ENCODE data around the gene TNS3. TPM values are rescaled to one million over a fixed set of nuclear protein-coding genes. Genes with fewer than 3 reads are reported as not detected.
A peak's percentile ranks its signal among the peaks of the same experiment; 100 is the strongest.

TNS3 gene
- total and polyA plus RNA-seq, 2 of the 13 experiments (the other 11 are each of a cell fraction or from before 2014, with no cell fraction given): 52.9 to 55.7 TPM

- TF ChIP-seq ZNF687 (CRISPR knock-in tag; IDR thresholded peaks at IDR 0.05) (peak; percentile 74), USF2 (IDR thresholded peaks at IDR 0.05; ENCODE audit: low read depth, low read length) (peak; percentile 39; the same call in 1 of the 2 replicates), USF2 (CRISPR knock-in tag; IDR thresholded peaks at IDR 0.05; ENCODE audit: borderline replicate concordance) (peak; percentile 76; the same call in 1 of the 2 replicates), E2F2 (CRISPR knock-in tag; IDR thresholded peaks at IDR 0.05; ENCODE audit: borderline replicate concordance) (no peak), MNT (IDR thresholded peaks at IDR 0.05) (peak; percentile 58), THAP9 (CRISPR knock-in tag; IDR thresholded peaks at IDR 0.05; ENCODE audit: borderline replicate concordance) (0 out of 2 replicates have a peak, but pooled peaks have one; percentile 31), MAX (IDR thresholded peaks at IDR 0.05) (peak; percentile 64), SNAPC2 (CRISPR knock-in tag; IDR thresholded peaks at IDR 0.05) (0 out of 2 replicates have a peak, but pooled peaks have one; percentile 58), ZNF510 (CRISPR knock-in tag; IDR thresholded peaks at IDR 0.05; ENCODE audit: low read depth) (no peak), ZNF550 (CRISPR knock-in tag; IDR thresholded peaks at IDR 0.05; ENCODE audit: borderline replicate concordance) (no peak)
These were observed 8.8 kb downstream of the TNS3 start (continued) for GRCh38 chr7:47572939-47573757.

All from HepG2 (cell line).